HepG2 (cell line): ENCODE data around the gene GAN. TPM values are rescaled to one million over a fixed set of nuclear protein-coding genes. Genes with fewer than 3 reads are reported as not detected.
A peak's percentile ranks its signal among the peaks of the same experiment; 100 is the strongest.

ENCODE experiments used
- CBX1 ChIP-seq: IDR thresholded peaks from one replicate; pipeline ENCODE4 v1.6.1; 2016; ENCODE audit warnings: antibody characterized with exemption, low read depth
- CHD4 ChIP-seq: fragments of 200-600 bp; sonication (generic); IDR thresholded peaks from 2 replicates; pipeline ENCODE4 v1.7.0; 2017; ENCODE audit warnings: mild to moderate bottlenecking, low read length, borderline replicate concordance
- DNMT1 ChIP-seq: sonication (generic); formaldehyde crosslinking; IDR thresholded peaks from 2 replicates; pipeline ENCODE4 v1.5.1; 2020; ENCODE audit warnings: mild to moderate bottlenecking, missing genetic modification reagents
- ERF ChIP-seq: IDR thresholded peaks from 2 replicates; pipeline ENCODE4 v1.6.1; 2018; ENCODE audit warnings: missing biosample characterization, missing genetic modification reagents
- HIVEP1 ChIP-seq: sonication (generic); formaldehyde crosslinking; IDR thresholded peaks from 2 replicates; pipeline ENCODE4 v1.4.0; 2020; ENCODE audit warnings: mild to moderate bottlenecking, missing genetic modification reagents
- HOXA5 ChIP-seq: sonication (generic); formaldehyde crosslinking; IDR thresholded peaks from 2 replicates; pipeline ENCODE4 v1.4.0; 2020; ENCODE audit warnings: missing genetic modification reagents
- KDM5B ChIP-seq: sonication (generic); formaldehyde crosslinking; IDR thresholded peaks from 2 replicates; pipeline ENCODE4 v1.4.0; 2020; ENCODE audit warnings: missing genetic modification reagents, mild to moderate bottlenecking, borderline replicate concordance
- PHF21A ChIP-seq: sonication (generic); formaldehyde crosslinking; IDR thresholded peaks from 2 replicates; pipeline ENCODE4 v1.5.0; 2020; ENCODE audit warnings: mild to moderate bottlenecking, missing genetic modification reagents
- RXRB ChIP-seq: IDR thresholded peaks from 2 replicates; pipeline ENCODE4 v1.6.1; 2016; ENCODE audit warnings: borderline replicate concordance, missing genetic modification reagents, missing compliant biosample characterization
- SNAPC5 ChIP-seq: sonication (generic); formaldehyde crosslinking; IDR thresholded peaks from 2 replicates; pipeline ENCODE4 v1.8.1; 2023; ENCODE audit warnings: mild to moderate bottlenecking, missing genetic modification reagents, borderline replicate concordance
- SSRP1 ChIP-seq: IDR thresholded peaks from 2 replicates; pipeline ENCODE4 v1.6.1; 2016; ENCODE audit warnings: control low read depth
- THAP7 ChIP-seq: sonication (generic); formaldehyde crosslinking; IDR thresholded peaks from 2 replicates; pipeline ENCODE4 v1.8.1; 2023; ENCODE audit warnings: mild to moderate bottlenecking, missing genetic modification reagents
- TRIM24 ChIP-seq: sonication (generic); formaldehyde crosslinking; IDR thresholded peaks from 2 replicates; pipeline ENCODE4 v1.8.0; 2022; ENCODE audit warnings: mild to moderate bottlenecking, missing genetic modification reagents
- TSC22D2 ChIP-seq: sonication (generic); formaldehyde crosslinking; IDR thresholded peaks from 2 replicates; pipeline ENCODE4 v1.5.1; 2020; ENCODE audit warnings: missing genetic modification reagents, mild to moderate bottlenecking, borderline replicate concordance
- ZBTB34 ChIP-seq: sonication (generic); formaldehyde crosslinking; IDR thresholded peaks from 2 replicates; pipeline ENCODE4 v1.8.0; 2022; ENCODE audit warnings: mild to moderate bottlenecking, missing genetic modification reagents
- ZFP37 ChIP-seq: sonication (generic); formaldehyde crosslinking; IDR thresholded peaks from 2 replicates; pipeline ENCODE4 v1.4.0; 2020; ENCODE audit warnings: missing genetic modification reagents, borderline replicate concordance
- ZFYVE20 ChIP-seq: sonication (generic); formaldehyde crosslinking; IDR thresholded peaks from 2 replicates; pipeline ENCODE4 v1.8.0; 2023; ENCODE audit warnings: low read depth, mild to moderate bottlenecking, moderate library complexity, missing genetic modification reagents, borderline replicate concordance
- ZNF274 ChIP-seq: sonication (generic); formaldehyde crosslinking; IDR thresholded peaks from 2 replicates; pipeline ENCODE4 v1.5.1; 2020; ENCODE audit warnings: mild to moderate bottlenecking, missing genetic modification reagents
- ZNF503 ChIP-seq: sonication (generic); formaldehyde crosslinking; IDR thresholded peaks from 2 replicates; pipeline ENCODE4 v1.4.0; 2020; ENCODE audit warnings: missing genetic modification reagents
- ZNF572 ChIP-seq: sonication (generic); formaldehyde crosslinking; IDR thresholded peaks from 2 replicates; pipeline ENCODE4 v1.5.1; 2020; ENCODE audit warnings: mild to moderate bottlenecking, missing genetic modification reagents
- ZNF800 ChIP-seq: sonication (generic); formaldehyde crosslinking; IDR thresholded peaks from 2 replicates; pipeline ENCODE4 v1.4.0; 2020; ENCODE audit warnings: missing genetic modification reagents
- polyA plus RNA-seq, 8 experiments: library from polyadenylated mRNA; depleted of rRNA in 3 of 8; stranded (reverse) in 7 of 8; unstranded in 1 of 8; fragments of >200 nt; fragmentation: Illumina TruSeq in 4 of 8; extraction: Trizol in 4 of 8; gene quantifications; 2 replicates each; pipeline versions ENCODE4 v1.2.1 to v1.2.3, GENCODE V29; 2011 to 2016; ENCODE audit warnings: low read depth in 4 of 8, missing spikeins in 1 of 8, mixed read lengths in 1 of 8; ENCODE audit not compliant: insufficient read depth in 1 of 8
- total RNA-seq, 5 experiments: library from RNA; depleted of rRNA; stranded (reverse); fragments of >200 nt; fragmentation: Illumina TruSeq; extraction: Trizol; gene quantifications; 2 replicates each; pipeline ENCODE4 v1.2.3, GENCODE V29; 2016; ENCODE audit warnings: low read depth in 1 of 5

GAN gene
- total and polyA plus RNA-seq, 2 of the 13 experiments (the other 11 are each of a cell fraction or from before 2014, with no cell fraction given), result 4.3 to 11.0 TPM

GRCh38 chr16:81431554-81432353 is 117.0 kb downstream of the GAN start (continued):
- TF ChIP-seq ZNF274 (CRISPR knock-in tag), result peak; percentile 60; the same call in 1 of the 2 replicates
- TF ChIP-seq TSC22D2 (CRISPR knock-in tag), result no peak
- TF ChIP-seq ZFP37 (CRISPR knock-in tag), result 0 out of 2 replicates have a peak, but pooled peaks have one; percentile 20
- TF ChIP-seq ZNF800 (CRISPR knock-in tag), result peak; percentile 65; the same call in 1 of the 2 replicates
- peak; percentile 82; the same call in 1 of the 2 replicates for TF ChIP-seq CHD4
- 0 out of 2 replicates have a peak, but pooled peaks have one; percentile 52 for TF ChIP-seq ZBTB34 (CRISPR knock-in tag)
- TF ChIP-seq THAP7, result peak; percentile 81; the same call in 1 of the 2 replicates
- TF ChIP-seq SNAPC5 (CRISPR knock-in tag), result 0 out of 2 replicates have a peak, but pooled peaks have one; percentile 76
- 0 out of 2 replicates have a peak, but pooled peaks have one; percentile 71 for TF ChIP-seq SSRP1 (CRISPR knock-in tag)
- TF ChIP-seq HIVEP1 (CRISPR knock-in tag), result peak; percentile 45; the same call in 1 of the 2 replicates
- TF ChIP-seq ERF, result peak; percentile 46; the same call in 1 of the 2 replicates
- TF ChIP-seq HOXA5, result 0 out of 2 replicates have a peak, but pooled peaks have one; percentile 58
- TF ChIP-seq PHF21A, result peak; percentile 87
- TF ChIP-seq TRIM24 (CRISPR knock-in tag), result no peak
- TF ChIP-seq RXRB (CRISPR knock-in tag), result no peak
- TF ChIP-seq DNMT1 (CRISPR knock-in tag), result no peak
- TF ChIP-seq ZFYVE20 (CRISPR knock-in tag), result no peak
- TF ChIP-seq ZNF503 (CRISPR knock-in tag), result peak; percentile 73
- 0 out of 2 replicates have a peak, but pooled peaks have one; percentile 41 for TF ChIP-seq ZNF572 (CRISPR knock-in tag)
- TF ChIP-seq KDM5B, result peak; percentile 49; the same call in 1 of the 2 replicates
- TF ChIP-seq CBX1, result no peak
